Gastrocnemius medialis (tissue), 4 donors: ENCODE measurements around the gene IKZF2.

Experiments used
- POLR2A ChIP-seq, 2 donors: fragments of 450-650 bp; IDR thresholded peaks; one replicate each; pipeline ENCODE4 v1.6.1; 2017; ENCODE audit warnings: antibody characterized with exemption in 2 of 2, mild to moderate bottlenecking in 2 of 2, moderate library complexity in 2 of 2
- TF ChIP-seq, protein P1 (sequence below), 5 experiments: fragments of 450-650 bp in 3 of 5; fragments of 200-600 bp in 2 of 5; sonication (generic) in 2 of 5; IDR thresholded peaks in 4 of 5; conservative IDR thresholded peaks in 1 of 5; 1 replicate in 4 of 5; 2 replicates in 1 of 5; pipeline ENCODE4 v1.5.1; 2016 to 2019; ENCODE audit warnings: antibody characterized with exemption in 5 of 5, mild to moderate bottlenecking in 3 of 5, moderate library complexity in 3 of 5

DNA sequence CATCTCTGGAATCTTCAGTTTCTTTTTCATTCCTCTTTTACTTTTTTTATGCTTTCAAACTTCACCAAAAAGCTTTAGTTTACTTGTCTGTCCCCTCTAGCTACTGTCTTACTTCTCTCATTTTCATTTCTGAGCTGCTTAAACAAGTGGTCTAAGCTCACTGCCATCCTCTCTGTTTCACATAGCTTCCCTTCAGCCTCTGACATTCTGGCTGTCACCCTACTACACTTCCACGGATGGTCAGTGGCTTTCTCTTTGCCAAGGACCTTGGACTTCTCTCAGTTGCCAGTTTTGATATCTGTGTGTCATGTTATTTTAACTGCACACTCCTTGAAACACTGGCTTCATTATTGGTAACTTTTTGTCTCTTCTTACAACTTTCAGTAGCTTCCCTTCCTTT, 176.1 kb downstream of the IKZF2 start:
- TF ChIP-seq, protein P1, sequence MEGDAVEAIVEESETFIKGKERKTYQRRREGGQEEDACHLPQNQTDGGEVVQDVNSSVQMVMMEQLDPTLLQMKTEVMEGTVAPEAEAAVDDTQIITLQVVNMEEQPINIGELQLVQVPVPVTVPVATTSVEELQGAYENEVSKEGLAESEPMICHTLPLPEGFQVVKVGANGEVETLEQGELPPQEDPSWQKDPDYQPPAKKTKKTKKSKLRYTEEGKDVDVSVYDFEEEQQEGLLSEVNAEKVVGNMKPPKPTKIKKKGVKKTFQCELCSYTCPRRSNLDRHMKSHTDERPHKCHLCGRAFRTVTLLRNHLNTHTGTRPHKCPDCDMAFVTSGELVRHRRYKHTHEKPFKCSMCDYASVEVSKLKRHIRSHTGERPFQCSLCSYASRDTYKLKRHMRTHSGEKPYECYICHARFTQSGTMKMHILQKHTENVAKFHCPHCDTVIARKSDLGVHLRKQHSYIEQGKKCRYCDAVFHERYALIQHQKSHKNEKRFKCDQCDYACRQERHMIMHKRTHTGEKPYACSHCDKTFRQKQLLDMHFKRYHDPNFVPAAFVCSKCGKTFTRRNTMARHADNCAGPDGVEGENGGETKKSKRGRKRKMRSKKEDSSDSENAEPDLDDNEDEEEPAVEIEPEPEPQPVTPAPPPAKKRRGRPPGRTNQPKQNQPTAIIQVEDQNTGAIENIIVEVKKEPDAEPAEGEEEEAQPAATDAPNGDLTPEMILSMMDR (IDR thresholded peaks at IDR 0.05 in 4 of 5, conservative IDR thresholded peaks at IDR 0.05 in 1 of 5), result no peak
- TF ChIP-seq POLR2A (IDR thresholded peaks at IDR 0.05), result no peak
